Activated CD4-positive, CD25-positive, alpha-beta regulatory T cell (primary cell): ENCODE measurements around the gene ETV3L.

Experiments used
- DNase-seq, 4 experiments: peaks; one replicate each; lab custom pipeline; 2025; lab: John Stamatoyannopoulos, UW

ETV3L gene

GRCh38 chr1:157132111-157132510 lies 32.5 kb upstream of the ETV3L start:
- no peak for DNase-seq

- DNase-seq = no peak
Measured at GRCh38 chr1:157131281-157131680, 31.7 kb upstream of the ETV3L start.

GRCh38 chr1:157124855-157125254 lies 25.2 kb upstream of the ETV3L start:
- DNase-seq = no peak

GRCh38 chr1:157119448-157119847 lies 19.8 kb upstream of the ETV3L start:
- no peak for DNase-seq

GRCh38 chr1:157119008-157119407 lies 19.4 kb upstream of the ETV3L start:
- DNase-seq = no peak

- DNase-seq = no peak
Measured at GRCh38 chr1:157117527-157118057, 18.0 kb upstream of the ETV3L start.

- no peak for DNase-seq
Measured at GRCh38 chr1:157116737-157117103, 17.1 kb upstream of the ETV3L start.

- no peak for DNase-seq
Measured at GRCh38 chr1:157115851-157116736, 16.5 kb upstream of the ETV3L start.

GRCh38 chr1:157115429-157115838 lies 15.8 kb upstream of the ETV3L start:
- no peak for DNase-seq

GRCh38 chr1:157114183-157115121 lies 14.8 kb upstream of the ETV3L start:
- DNase-seq = no peak

- no peak for DNase-seq
Measured at GRCh38 chr1:157113631-157114030, 14.0 kb upstream of the ETV3L start.

- no peak for DNase-seq
Measured at GRCh38 chr1:157113106-157113505, 13.5 kb upstream of the ETV3L start.

GRCh38 chr1:157112186-157112867 lies 12.7 kb upstream of the ETV3L start:
- DNase-seq = no peak

GRCh38 chr1:157111396-157112165 lies 12.0 kb upstream of the ETV3L start:
- no peak for DNase-seq

GRCh38 chr1:157110686-157111085 lies 11.1 kb upstream of the ETV3L start:
- no peak for DNase-seq

- DNase-seq = no peak
Measured at GRCh38 chr1:157110003-157110402, 10.4 kb upstream of the ETV3L start.

- no peak for DNase-seq
Measured at GRCh38 chr1:157108448-157108847, 8.8 kb upstream of the ETV3L start.

GRCh38 chr1:157107702-157108101 lies 8.1 kb upstream of the ETV3L start:
- DNase-seq = no peak

- no peak for DNase-seq
Measured at GRCh38 chr1:157106813-157107189, 7.2 kb upstream of the ETV3L start.

GRCh38 chr1:157105988-157106812 lies 6.6 kb upstream of the ETV3L start:
- DNase-seq = no peak
